Neural progenitor cell (in vitro differentiated cells): ENCODE data around the gene COX20.

ENCODE experiments used
- CTCF ChIP-seq: fragments of 200-600 bp; sonication (generic); IDR thresholded peaks from 2 replicates; pipeline ENCODE4 v1.5.1; 2017; ENCODE audit warnings: antibody characterized with exemption, mild to moderate bottlenecking
- EZH2 ChIP-seq: fragments of 200-600 bp; sonication (generic); IDR thresholded peaks from 2 replicates; pipeline ENCODE4 v1.6.1; 2017; ENCODE audit warnings: antibody characterized with exemption, mild to moderate bottlenecking, moderate library complexity
- EZH2phosphoT487 ChIP-seq: fragments of 200-600 bp; sonication (generic); IDR thresholded peaks from 2 replicates; pipeline ENCODE4 v1.6.1; 2017; ENCODE audit warnings: antibody characterized with exemption

DNA sequence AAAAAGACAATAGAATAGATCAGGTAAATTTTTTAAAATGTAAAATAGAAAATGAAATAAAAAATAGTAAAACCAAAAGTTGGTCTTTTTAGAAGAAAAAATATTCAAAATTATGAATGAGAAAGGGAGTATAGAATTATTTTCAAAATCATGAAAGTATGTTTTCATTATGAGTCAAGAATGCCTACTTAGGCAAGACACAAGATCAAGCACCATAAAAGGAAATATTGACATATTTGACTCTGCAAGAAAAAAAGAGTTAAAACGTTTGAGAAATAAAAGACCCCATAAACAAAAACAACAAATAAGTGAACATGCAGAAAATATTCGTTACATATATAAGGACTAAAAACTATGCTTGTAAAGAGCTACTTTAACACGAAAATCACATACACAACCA lies 4.8 kb upstream of the COX20 start:
- TF ChIP-seq CTCF (no peak), EZH2 (no peak), EZH2phosphoT487 (no peak)
